ENCODE data around the gene EMC9.

Gene EMC9

GRCh38 chr14:24089890-24090289 is 51.5 kb downstream of the EMC9 start:
- DNase-seq (ENCODE audit: low spot score) = no peak

Data from hematopoietic multipotent progenitor cell treated with erythropoietin and hydrocortisone succinate and interleukin-3 and kit ligand, for 17 days (in vitro differentiated cells).